GM21367 (cell line): ENCODE data around the gene SBK3.
"Not testable (repeated sequence)": the region's sequence is repeated elsewhere in the genome, so short reads cannot be mapped to it uniquely, and the experiment has no call there.

Experiments
- ATAC-seq: cut with Tn5 transposase; IDR thresholded peaks from one replicate; pipeline ENCODE4 v1.9.1; 2021; ENCODE audit not compliant: unreplicated experiment

The SBK3 gene, protein sequence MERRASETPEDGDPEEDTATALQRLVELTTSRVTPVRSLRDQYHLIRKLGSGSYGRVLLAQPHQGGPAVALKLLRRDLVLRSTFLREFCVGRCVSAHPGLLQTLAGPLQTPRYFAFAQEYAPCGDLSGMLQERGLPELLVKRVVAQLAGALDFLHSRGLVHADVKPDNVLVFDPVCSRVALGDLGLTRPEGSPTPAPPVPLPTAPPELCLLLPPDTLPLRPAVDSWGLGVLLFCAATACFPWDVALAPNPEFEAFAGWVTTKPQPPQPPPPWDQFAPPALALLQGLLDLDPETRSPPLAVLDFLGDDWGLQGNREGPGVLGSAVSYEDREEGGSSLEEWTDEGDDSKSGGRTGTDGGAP

DNA sequence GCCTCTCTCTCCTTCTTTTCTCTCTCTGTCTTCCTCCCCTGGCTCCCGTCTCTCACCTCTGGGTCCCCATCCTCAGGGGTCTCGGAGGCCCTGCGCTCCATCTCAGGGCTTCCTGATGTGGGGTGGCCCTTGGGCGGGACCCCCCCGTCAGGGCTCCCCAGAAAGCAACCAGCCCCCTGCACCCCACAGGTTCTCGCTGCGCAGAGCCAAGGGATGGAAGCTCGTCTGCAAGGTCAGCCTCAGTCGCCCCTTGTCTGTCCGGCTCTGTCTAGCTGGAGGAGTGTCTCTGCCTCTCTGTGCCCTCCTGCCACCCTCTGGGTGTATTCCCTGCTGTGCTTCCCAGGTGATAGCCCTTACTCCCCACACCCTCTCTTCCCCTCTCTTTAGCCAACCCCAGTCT is at the start of gene SBK3:
SBK3 (minus strand) TSS at position 101 of the 400 bp plus-strand sequence; CDS start at position 101, 0 bp downstream.
- ATAC-seq, result no peak

DNA sequence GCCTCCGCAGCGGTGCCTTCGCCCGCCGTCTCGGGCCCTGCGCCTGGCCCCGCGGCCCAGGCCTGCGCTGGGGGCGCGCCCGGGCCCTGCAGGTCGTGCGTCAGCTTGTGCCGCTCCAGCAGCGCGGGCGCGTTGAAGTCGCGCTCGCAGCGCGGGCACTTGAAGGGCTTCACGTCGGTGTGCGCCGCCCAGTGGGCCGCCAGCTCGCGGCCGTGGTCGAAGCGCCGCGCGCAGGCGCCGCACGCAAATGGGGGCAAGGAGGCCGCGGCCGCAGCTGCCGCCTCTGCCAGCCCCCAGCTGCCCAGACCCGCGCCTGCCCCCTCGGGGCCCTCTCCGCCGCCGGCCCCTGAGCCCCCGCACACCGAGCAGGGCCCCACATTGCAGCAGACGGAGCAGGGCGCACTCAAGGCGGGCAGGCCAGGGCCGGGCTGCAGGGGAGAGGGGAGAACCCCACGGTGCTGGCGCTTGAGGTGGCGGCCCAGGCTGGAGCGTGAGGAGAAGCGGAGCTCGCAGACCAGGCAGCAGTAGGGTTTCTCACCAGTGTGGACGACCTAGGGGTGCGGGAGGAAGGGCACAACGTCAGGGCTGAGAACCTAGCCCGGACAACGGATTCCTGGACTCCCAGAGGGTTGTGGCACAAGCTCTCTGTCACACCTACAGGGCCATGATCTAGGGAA is 47.9 kb upstream of the SBK3 start:
- no peak for ATAC-seq

DNA sequence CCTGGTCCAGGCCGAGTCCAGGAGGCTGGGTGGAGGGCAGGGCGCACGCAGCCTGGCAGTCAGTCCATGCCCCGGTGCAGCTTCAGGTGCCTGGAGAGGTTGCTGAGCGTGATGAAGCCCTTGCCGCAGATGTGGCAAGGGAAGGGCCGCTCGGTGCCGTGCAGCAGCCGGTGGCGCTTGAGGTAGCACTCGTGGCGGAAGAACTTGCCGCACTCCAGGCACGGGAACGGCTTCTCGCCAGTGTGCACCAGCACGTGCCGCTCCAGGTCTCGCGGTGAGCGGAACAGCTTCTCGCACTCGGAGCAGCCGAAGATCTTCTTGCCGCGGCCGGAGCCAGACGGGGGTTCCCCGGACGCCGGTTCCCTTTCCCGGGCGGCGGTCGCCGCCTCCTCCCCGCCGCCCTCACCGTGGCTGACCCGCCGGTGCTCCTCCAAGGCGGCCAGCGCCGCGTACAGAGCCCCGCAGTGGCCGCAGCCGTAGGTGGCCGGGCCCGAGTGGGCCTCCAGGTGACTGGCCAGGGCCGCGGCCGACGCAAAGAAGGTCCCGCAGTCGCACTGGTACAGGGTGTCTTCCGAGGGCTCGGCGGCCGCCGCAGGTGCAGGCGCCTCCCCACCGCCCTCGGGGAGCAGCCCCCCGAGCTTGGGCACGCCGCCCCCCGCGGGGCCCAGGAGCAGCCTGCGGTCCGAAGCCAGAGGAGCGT is 47.2 kb upstream of the SBK3 start:
- no peak for ATAC-seq

DNA sequence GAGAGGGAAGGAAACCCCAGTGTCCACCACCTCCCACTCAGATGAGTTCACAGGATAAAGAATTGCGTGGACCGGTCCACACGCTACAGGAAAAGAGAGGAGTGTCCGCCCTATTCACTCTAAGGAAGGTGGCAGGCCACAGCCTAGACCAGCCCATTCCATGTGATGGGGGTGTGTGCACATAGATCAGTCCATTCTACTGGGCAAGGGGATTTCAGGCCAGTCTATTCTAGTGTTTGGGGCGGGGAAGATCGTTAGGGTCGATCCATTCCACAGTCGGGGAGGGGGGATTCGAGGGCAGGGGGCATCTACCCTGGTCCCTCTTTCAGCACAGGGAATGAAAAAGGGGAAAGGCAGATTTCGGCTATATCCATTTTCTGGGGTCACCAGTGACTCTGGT is 46.2 kb upstream of the SBK3 start:
- ATAC-seq, result no peak

DNA sequence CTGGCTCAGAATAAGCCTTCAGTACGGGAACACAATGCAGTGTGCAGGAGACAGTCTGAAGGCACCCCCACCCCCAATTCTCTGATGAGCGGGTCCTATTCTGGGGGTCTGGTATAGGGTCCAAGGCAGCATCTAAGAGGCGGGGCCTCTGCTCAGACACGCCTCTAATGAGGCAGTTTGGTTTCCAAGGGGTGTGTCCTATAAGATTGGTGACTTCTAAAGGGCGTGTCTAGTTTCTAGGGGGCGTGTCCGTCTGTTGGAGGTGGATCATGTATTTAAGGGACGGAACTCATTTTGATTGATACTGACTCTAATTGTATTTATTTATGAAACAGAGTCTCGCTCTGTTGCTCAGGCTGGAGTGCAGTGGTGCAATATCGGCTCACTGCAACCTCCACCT is 45.3 kb upstream of the SBK3 start:
- no peak for ATAC-seq

DNA sequence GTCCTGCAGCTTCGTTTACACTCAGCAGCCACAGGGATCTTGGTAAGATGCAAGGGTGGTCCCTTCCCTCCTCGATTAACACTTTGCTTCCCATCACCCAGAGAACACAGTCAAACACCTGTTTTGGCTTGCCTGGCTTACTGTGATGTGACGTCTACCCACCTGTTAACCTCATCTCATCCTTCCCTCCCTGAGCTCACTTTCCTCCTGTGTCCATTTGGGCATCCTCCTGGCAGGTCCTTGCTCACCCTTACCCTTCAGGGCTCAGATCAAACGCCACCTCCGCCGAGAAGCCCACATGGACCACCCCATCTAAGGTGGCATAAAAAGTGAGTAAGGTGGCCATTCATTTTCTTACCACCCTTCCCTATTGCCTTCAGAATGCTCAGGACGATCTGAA is 44.8 kb upstream of the SBK3 start:
- ATAC-seq, result no peak

DNA sequence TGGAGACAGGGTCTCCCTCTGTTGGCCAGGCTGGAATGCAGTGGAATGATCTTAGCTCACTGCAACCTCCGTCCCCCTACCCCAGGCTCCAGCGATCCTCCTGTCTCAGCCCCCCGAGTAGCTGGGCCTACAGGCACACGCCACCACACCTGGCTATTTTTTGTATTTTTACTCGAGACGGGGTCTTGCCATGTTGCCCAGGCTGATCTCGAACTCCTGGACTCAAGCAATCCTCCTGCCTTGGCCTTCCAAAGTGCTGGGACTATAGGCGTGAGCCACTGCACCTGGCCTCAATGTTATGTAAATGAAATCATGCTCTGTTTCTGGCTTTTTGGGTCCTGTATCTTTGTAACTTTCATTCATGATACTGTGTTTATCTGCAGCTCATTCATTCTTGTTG is 43.4 kb upstream of the SBK3 start:
- no peak for ATAC-seq

DNA sequence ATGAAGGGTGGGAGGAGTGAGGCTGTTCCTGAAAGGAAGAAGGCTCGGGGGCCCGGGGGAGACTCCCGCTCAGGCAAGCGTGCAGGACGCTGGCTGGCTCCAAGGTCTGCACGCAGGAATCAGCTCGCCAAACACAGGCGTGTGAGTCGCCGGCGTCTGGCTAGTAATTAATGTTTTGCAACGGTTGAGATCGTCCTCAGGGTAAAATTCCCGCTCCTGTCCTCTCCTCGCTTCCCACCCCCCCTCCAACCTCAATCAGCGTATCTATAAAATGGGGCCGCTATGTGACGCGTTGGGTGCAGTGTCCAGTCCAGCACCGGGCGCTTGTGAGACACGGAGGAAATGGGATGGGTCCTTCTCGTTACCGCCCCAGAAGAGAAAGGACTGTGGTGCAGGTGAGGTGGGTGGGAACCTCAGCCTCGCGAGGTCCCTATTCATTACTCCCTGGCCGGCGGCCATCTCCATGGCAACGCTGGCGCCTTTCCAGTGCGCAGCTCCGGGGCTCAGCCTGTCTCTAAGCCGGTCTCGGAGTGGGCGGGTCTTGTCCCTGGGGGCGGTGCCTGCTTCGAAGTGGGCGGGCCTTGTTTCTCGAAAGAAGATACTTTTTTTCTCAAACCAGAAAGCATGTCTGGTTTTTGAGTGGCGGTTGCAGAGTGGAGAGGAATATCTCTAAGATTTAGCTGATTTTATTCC is 41.8 kb upstream of the SBK3 start:
- ATAC-seq, result peak; percentile 85

DNA sequence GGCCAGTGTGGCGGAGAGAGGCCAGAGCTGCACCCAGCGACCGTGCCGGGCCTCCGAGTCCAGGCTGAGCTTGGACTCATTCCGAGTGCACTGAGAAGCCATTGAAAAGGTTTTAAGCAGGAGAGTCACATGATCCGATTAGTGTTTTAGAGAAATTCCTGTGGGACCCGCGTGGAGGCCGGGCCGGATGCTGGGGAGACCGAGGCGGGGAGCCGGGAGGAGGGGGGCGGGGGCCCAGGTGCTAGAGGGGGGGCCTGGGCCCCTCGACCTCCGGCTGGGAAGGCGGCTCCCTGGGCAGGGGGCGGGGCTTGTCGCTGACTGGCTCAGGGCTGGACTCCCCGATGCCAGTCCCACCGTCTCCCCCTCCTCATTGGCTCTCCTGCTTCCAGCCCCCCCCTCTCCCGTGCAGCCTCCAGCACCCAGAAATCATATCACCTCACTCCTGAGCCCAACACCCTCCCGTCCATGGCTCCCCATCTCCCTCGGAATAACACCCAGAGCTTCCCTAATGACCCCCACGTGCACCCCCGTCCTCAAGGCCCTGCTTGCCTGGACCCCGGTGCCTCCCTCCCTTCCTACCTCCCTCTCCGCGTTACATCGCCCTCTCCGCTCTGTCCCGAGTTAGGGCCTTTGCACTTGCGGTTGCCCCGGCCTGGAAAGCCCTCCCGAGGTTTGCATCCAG is 40.5 kb upstream of the SBK3 start:
- no peak for ATAC-seq

DNA sequence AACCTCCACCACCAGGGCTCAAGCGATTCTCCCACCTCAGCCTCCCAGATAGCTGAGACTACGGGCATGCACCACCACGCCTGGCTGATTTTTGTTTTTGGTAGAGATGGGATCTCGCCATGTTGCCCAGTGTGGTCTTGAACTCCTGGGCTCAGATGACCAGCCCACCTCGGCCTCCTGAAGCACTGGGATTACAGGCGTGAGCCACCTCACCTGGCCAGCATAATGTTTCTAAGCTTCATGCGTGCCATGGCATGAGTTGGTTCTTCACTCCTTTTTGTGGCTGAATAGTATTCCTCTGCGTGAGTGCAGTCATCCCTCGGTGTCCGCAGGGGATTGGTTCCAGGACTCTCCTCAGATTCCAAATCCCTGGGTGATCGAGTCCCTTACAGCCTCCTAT is 39.5 kb upstream of the SBK3 start:
- ATAC-seq, result no peak

DNA sequence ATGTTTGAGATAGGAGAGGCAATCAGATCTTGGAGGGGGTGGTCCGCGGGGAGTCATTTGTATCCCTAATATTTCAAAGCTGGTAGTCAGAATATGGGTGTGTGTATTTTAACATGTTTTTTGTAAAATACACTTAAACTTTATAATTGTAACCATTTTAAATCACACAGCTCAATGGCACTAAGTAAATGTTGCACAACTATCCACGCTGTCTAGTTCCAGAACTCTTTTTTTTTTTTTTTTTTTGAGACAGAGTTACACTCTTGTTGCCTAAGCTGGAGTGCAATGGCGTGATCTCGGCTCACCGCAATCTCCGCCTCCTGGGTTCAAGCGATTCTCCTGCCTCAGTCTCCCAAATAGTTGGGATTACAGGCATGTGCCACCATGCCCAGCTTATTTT is 38.6 kb upstream of the SBK3 start:
- not testable (repeated sequence) for ATAC-seq

DNA sequence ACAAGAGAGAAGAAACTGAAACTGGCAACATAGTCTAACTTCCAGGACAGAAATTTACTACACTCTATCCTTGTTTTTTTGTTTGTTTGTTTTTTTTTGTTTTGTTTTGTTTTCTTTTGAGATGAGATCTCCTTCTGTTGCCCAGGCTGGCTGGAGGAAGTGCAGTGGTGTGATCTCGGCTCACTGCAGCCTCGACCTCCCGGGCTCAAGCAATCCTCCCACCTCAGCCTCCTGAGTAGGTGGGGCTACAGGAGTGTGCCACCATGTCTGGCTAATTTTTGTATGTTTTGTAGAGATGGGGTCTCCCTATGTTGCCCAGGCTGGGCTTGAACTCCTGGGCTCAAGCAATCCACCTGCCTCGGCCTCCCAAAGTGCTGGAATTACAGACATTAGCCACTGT is 36.9 kb upstream of the SBK3 start:
- ATAC-seq, result not testable (repeated sequence)

DNA sequence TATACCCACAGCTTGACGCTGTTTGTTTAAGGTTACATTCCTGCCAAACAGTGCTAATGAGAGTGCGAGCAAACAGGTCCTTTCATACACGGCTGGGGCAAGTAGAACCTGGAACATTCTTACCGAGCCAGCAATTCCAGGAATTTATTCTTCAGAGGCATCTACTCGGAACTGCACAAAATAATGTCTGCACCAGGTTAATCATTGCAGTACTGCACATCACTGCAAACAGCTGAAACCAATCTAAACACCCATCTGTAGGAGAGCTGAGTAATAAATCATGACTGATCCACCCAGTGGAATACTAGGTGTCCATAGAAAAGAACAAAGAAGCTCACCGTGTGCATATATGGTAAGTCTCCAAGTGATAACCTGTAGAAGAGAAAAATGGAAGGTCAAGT is 36.5 kb upstream of the SBK3 start:
- no peak for ATAC-seq

DNA sequence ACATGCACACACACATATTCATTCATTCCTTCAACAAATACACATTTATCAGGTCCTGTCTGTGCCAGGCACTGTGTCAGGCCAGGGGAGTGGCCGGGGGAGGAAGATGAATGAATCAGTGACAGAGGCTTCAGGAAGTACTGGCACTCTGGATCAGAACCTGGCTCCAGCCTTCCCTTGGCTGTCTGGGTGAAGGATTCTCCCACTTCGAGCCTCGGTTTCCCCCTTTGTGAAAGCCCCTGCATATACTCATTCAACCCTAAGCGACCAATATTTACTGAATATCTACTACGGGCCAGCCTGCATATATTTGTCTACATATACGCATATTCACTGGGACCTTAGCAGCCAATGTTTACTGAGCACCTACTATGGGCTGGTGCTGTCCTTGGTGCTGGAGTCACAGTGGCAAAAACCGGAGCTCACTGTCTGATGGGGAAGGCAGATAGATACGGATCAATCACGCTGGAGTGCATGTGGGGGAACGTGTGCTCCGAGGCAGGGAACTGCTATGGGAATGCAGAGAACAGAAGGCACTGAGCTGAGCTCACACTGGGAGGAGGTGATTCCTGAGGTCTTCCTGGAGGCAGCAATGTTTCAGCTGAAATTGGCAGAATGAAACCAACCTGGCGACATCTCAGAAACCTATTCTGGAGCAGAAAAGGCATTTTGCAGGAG is 35.9 kb upstream of the SBK3 start:
- no peak for ATAC-seq

DNA sequence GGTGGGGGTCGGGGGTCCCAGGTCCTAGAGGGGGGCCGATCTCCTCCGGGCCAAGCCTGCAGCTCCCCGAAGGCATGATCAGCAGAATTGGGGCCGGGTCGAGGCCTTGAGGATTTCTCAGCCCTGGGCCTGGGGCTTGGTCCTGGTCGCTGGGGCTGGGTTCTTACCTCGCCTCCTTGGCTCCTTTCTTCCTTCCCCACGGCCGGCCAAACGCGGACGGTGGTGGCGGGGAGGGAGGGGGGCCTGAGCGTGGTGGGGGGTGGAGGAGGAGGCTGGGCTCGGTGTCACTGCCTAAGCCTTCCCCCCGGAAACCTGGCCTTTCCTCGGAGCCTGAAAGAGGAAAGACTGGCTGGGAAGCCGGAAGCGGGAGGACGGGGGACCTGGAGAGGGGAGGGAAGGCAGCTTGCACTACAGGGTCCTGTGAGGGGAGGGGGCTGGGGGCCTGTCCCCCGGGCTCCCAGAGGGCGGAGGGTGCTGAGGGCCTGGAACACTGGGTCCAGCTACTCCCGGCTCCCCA is 35.3 kb upstream of the SBK3 start, which contains the start of gene ZNF579:
ZNF579 (minus strand) TSS at position 221 of the 517 bp plus-strand sequence. CDS start 1,209 bp downstream, outside the sequence.
- no peak for ATAC-seq

DNA sequence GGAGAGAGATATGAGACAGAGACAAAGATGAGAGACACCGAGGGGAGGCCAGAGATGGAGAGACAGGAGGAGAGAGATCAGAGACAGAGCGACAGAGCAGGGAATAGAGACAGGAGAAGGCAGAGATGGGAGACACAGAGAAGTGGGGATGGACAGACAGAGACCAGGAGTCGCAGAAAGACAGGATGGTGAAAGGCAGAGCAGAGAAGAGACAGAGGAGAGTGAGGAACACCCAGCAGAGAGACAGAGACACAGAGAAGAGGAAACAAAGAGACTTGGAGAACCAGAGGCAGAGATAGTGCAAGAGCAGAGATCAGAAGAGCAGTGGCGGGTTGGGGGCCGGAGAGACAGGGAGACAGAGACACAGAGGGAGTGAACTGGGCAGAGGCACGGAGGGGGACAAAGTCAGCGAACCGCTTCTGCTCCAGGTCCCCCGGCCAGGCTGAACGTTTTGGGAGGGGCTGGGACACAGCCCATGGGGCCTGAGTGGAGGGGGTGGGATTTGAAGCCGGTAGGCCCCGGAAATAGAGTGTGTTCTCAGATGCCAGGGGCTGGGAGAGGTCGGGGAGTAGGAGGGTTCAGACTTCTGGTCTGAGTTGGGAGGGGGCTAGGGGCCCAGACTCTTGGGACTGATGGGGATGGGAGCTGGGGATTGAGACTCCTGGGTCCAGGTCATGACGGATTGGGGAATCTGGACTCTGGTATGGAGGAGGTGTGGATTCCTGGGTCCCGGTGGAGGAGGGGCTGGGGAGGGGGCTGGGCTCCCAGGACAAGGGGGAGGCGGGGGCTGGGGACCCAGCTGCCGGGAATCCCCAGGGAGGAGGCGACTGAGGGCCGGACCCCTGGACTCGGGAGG is 34.7 kb upstream of the SBK3 start:
- no peak for ATAC-seq

DNA sequence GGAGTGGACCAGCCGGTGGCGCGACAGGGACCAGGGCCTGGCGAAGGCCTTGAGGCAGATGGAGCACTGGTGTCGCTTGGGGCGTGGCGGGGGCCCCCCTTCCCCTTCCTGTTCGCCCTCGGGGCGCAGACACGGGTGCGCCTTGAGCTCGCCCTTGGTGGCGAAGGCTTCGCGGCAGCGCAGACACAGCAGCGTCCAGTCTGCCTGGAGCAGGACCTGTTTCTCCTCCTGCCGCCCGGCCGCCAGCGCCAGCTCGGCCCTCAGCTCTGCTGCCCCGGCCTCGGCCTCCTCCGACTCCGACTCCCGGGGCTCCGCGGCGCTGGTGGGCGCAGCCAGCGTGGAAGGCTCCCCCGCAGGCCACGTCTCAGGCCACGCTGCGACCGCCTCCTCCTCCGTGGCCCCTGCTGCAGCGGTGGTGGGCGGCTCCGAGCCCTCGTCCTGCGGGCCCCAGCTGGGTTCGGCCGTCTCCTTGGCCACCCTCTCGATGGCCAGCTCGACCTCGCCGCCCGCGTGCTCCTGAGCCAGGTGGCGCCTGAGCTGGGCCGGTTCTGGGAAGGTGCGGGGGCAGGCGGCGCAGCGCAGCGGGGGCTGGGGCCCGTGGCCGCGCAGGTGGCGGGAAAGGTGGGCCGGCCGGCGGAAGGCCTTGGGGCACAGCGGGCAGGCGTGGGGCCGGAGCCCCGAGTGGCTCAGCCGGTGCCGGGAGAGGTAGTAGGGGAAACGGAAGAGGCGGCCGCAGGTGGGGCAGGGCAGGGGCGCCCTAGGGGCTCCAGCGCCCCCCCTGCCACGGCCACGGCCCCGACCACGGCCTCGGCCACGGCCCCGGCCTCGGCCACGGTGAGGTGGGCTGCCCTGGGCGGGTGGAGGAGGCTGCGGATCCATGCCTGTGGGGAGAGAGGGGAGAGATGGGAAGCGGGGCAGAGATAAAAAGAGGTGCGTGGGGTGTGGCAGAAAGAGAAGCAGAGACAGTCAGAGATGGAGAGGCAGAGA is 33.7 kb upstream of the SBK3 start:
- no peak for ATAC-seq
